ENCODE data around the gene FSTL5.

GRCh38 chr4:161721947-161722346, 441.9 kb downstream of the FSTL5 start:
- no peak for TF ChIP-seq POLR2AphosphoS5 (IDR thresholded peaks at IDR 0.05)
- no peak for TF ChIP-seq CTCF (IDR thresholded peaks at IDR 0.05)
- no peak for TF ChIP-seq POLR2A (IDR thresholded peaks at IDR 0.05)
- TF ChIP-seq EP300 (IDR thresholded peaks at IDR 0.05): no peak

Measured in suprapubic skin (tissue), 4 donors.